Endothelial cell of umbilical vein (primary cell): ENCODE data around the gene MBNL2.

ENCODE experiments used
- EZH2 ChIP-seq: IDR thresholded peaks from 2 replicates; pipeline ENCODE4 v1.6.1; 2012; ENCODE audit warnings: borderline replicate concordance, low read depth, mild to moderate bottlenecking, moderate library complexity, low read length, inconsistent platforms; ENCODE audit not compliant: severe bottlenecking
- MYC ChIP-seq: IDR thresholded peaks from one replicate; pipeline ENCODE4 v1.6.1; 2011; ENCODE audit warnings: mild to moderate bottlenecking, low read depth, low read length
- POLR2AphosphoS5 ChIP-seq: IDR thresholded peaks from 2 replicates; pipeline ENCODE4 v1.6.1; 2012; ENCODE audit warnings: low read depth, mild to moderate bottlenecking, control low read depth, low read length, moderate library complexity; ENCODE audit not compliant: insufficient read depth
- TF ChIP-seq, protein P1 (sequence below), 2 donors: IDR thresholded peaks; 1 replicate in 1 of 2; 2 replicates in 1 of 2; pipeline ENCODE4 v1.5.1; 2011; ENCODE audit warnings: low read length in 2 of 2, mild to moderate bottlenecking in 2 of 2, moderate library complexity in 2 of 2, control low read depth in 1 of 2, inconsistent platforms in 1 of 2, low read depth in 1 of 2; ENCODE audit not compliant: insufficient read depth in 1 of 2; ENCODE audit errors: extremely low read depth in 1 of 2

DNA sequence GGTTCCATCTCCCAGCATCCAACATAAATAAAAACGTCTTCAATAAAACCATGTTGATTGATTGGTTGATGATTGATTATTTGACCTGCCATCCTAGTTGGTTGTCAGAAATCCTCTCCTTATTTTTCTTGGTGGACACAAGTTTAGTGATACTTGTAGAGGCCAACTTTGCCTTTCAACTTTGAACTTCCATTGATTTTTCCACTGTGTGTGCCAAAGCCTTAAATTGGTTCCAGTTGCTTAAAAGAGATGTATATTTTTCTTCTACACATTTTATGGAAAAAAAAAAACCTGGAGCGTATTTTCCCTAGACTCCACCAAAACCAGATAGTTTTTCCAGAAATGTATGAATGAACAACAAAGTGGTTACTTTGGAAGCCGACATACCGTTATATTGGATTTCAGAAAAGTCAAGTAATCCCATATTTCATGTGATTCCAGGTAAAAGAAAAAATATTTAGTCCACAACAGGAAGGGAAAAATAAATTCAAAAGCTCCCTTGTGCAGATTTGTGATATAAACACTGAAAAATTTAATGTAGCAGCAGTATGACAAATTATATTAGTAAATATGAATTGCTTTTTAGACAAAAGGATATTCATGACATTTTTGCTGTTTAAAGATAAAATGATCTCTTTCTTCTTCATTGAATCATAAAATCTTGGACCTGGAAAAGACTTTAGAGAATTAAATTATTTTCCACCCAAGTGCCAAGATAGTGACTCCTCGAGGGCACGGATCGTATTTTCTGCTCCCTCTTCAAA, 85.2 kb downstream of the MBNL2 start:
- TF ChIP-seq, protein P1, sequence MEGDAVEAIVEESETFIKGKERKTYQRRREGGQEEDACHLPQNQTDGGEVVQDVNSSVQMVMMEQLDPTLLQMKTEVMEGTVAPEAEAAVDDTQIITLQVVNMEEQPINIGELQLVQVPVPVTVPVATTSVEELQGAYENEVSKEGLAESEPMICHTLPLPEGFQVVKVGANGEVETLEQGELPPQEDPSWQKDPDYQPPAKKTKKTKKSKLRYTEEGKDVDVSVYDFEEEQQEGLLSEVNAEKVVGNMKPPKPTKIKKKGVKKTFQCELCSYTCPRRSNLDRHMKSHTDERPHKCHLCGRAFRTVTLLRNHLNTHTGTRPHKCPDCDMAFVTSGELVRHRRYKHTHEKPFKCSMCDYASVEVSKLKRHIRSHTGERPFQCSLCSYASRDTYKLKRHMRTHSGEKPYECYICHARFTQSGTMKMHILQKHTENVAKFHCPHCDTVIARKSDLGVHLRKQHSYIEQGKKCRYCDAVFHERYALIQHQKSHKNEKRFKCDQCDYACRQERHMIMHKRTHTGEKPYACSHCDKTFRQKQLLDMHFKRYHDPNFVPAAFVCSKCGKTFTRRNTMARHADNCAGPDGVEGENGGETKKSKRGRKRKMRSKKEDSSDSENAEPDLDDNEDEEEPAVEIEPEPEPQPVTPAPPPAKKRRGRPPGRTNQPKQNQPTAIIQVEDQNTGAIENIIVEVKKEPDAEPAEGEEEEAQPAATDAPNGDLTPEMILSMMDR (IDR thresholded peaks at IDR 0.05; ENCODE audit: extremely low read depth in 1 of 2, insufficient read depth in 1 of 2, low read depth in 1 of 2, low read length in 2 of 2): no peak
- TF ChIP-seq EZH2 (no peak), POLR2AphosphoS5 (no peak), MYC (no peak)
